ENCODE data around the gene TTC36.
A peak's percentile ranks its signal among the peaks of the same experiment; 100 is the strongest.
"Not testable (repeated sequence)": the region's sequence is repeated elsewhere in the genome, so short reads cannot be mapped to it uniquely, and the experiment has no call there.

Gene TTC36

DNA sequence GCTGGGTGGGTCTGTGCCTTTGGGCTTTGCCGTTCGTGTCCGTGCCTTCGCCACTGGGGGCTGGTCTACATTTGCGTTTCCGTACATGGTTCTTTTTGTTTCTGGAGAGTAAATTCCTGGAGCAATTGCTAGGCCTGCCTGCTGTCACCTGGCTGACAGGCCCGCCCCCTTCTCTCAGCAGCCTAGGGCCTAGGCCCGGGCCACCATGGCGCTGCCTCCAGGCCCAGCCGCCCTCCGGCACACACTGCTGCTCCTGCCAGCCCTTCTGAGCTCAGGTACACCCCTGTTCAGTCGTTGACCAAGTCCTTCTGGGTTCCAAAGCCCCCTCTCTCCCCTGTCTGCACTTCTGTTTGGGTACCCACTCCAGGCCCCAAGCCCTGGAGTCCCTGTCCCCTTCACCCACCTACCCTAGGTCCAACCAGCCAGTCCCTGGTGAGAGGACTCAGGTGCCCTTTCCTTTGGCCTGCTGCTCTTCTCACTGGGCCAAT lies 4.4 kb downstream of the TTC36 start:
- FAIRE-seq (no peak), DNase-seq (ENCODE audit: insufficient read length, low spot score) (no peak)

DNA sequence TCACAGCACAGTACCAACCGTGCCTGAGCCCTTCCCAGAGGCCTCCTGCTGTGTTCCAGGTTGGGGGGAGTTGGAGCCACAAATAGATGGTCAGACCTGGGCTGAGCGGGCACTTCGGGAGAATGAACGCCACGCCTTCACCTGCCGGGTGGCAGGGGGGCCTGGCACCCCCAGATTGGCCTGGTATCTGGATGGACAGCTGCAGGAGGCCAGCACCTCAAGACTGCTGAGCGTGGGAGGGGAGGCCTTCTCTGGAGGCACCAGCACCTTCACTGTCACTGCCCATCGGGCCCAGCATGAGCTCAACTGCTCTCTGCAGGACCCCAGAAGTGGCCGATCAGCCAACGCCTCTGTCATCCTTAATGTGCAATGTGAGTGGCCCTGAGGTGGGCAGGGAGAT lies 4.8 kb downstream of the TTC36 start:
- FAIRE-seq, result no peak
- no peak for DNase-seq (ENCODE audit: insufficient read length, low spot score)

DNA sequence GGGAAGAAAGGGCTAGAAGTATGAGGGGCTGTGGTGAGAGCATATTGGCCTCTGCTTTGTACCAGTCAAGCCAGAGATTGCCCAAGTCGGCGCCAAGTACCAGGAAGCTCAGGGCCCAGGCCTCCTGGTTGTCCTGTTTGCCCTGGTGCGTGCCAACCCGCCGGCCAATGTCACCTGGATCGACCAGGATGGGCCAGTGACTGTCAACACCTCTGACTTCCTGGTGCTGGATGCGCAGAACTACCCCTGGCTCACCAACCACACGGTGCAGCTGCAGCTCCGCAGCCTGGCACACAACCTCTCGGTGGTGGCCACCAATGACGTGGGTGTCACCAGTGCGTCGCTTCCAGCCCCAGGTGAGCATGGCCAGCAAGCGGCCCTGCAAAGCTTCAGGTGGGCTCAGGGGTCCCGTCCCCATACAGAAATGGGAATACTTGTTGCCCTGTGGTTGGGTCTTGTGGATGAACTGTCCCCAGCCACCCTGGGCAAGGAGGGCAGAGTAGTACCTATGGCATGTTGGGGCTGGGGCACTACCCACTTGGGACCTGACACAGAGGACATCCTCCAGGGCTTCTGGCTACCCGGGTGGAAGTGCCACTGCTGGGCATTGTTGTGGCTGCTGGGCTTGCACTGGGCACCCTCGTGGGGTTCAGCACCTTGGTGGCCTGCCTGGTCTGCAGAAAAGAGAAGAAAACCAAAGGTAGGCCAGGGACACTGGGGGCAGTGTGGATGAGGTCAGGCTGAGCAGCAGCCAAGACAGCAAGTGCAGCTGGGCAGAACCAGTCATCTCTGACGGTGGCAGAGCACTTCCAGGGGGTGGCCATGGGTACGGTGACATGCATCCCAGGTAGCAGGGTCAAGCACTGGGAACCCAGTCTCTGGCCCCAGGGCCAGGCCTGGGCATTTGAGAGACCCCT lies 5.8 kb downstream of the TTC36 start:
- DNase-seq (ENCODE audit: insufficient read length, low spot score) (no peak), FAIRE-seq (no peak)

DNA sequence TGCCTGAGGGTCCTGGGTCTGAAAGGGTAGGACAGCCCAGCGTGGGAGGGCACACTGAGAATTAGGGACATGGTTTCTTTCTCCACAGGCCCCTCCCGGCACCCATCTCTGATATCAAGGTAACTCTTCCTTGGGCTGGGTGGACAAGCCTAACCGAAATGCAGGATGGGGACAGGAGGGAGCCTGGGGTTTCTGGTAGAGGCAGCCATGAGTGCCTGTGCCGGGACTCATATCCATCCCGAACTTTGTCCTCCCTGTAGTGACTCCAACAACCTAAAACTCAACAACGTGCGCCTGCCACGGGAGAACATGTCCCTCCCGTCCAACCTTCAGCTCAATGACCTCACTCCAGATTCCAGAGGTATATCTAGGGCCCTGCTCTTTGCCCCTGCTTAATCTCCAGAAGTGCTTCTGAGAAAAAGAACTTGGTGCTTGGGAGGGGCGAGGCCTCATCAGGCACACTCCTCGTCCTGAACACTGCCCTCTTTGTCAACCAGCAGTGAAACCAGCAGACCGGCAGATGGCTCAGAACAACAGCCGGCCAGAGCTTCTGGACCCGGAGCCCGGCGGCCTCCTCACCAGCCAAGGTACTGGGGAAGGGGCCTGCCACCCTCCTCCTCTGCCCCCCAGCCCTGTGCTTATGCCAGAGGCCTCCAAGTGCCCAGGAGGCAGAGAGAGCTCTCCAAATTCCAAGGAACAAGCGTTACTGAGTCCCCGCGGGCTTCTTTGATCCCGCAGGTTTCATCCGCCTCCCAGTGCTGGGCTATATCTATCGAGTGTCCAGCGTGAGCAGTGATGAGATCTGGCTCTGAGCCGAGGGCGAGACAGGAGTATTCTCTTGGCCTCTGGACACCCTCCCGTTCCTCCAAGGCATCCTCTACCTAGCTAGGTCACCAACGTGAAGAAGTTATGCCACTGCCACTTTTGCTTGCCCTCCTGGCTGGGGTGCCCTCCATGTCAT lies 6.8 kb downstream of the TTC36 start:
- DNase-seq (ENCODE audit: insufficient read length, low spot score) (no peak), FAIRE-seq (no peak)

DNA sequence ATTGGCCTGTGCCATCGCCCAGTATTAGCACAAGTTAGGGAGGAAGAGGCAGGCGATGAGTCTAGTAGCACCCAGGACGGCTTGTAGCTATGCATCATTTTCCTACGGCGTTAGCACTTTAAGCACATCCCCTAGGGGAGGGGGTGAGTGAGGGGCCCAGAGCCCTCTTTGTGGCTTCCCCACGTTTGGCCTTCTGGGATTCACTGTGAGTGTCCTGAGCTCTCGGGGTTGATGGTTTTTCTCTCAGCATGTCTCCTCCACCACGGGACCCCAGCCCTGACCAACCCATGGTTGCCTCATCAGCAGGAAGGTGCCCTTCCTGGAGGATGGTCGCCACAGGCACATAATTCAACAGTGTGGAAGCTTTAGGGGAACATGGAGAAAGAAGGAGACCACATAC lies 8.0 kb downstream of the TTC36 start:
- no peak for FAIRE-seq
- no peak for DNase-seq (ENCODE audit: insufficient read length, low spot score)

DNA sequence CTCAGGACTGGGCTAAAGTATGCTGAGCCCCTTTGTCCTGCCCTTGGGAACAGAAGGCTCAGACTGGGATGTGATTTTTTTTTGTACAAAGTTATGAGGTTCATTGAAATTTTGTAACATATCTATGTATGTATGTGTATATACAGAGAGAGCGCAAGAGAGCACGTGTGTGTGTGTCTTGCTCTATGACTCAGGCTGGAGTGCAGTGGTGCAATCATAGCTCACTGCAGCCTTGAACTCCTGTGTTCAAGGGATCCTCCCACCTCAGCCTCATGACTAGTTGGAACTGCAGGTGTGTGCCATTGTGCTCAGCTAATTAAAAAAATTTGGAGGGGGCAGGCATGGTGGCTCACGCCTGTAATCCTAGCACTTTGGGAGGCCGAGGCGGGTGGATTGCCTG lies 9.5 kb downstream of the TTC36 start:
- no peak for DNase-seq (ENCODE audit: insufficient read length, low spot score)
- no peak for FAIRE-seq

DNA sequence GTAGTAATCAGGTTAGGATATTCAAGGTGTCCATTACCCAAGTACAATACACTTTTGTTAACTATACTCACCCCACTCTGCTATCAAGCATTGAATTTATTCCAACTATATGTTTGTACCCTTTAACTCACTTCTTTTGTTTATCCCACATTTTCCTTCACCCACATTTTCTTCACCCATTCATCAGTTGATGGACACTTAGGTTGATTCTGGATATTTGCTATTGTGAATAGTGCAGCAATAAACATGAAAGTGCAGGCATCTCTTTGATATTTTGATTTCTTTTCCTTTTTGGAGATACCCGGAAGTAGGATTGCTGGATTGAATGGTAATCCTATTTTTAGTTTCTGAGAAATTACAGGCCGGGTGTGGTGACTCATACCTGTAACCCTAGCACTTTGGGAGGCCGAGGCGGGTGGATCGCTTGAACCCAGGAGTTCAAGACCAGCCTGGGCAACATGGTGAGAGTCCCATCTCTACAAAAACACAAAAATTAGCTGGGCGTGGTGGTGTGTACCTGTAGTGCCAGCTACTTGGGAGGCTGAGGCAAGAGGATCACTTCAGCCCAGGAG lies 10.2 kb downstream of the TTC36 start:
- no peak for FAIRE-seq
- DNase-seq (ENCODE audit: insufficient read length, low spot score), result no peak

DNA sequence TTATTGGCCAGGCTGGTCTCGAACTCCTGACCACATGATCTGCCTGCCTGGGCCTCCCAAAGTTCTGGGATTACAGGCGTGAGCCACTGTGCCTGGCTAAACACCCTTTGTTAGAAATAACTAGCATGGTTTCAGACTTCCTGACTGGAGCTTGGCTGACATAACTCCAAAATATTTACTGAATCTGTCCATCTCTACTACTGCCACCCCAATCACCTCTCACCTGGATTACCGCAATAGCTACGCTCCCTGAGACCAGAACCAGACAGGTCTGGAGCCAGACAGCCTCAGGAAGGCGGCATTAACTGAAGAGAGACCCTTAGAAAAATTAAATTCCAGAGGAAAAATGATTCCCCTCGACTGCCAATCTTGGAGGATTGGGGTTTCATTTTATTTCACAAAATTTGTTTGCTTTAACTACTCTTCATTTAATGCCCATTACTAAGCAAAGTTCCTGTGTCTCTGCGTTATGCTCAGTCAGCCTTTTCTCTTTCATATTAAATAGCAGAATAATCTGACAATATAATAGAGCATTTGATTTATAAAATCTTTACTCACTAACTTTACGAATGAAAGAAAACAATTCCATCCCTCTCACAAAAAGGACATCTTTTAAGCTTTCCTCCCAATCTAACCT lies 16.9 kb downstream of the TTC36 start:
- FAIRE-seq (no peak), DNase-seq (ENCODE audit: insufficient read length, low spot score) (no peak)

DNA sequence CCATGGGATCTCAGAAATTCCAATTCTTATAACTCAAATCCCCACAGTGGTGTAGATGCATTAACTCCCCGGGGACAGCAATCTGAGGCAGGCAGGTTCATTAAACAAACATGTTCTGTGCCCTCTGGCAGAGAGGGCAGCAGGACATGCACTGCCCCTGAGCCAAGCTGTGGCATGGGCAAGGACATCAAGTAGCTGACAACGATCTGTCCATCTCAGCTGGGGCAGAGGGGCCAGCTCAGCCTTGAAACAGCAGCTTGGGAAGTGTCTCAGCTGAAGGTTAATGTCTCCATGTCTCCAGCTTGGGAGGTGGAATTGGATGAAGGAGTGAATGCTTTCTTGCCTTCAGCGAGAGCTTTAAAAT lies 17.4 kb downstream of the TTC36 start:
- DNase-seq (ENCODE audit: insufficient read length, low spot score), result no peak
- no peak for FAIRE-seq

DNA sequence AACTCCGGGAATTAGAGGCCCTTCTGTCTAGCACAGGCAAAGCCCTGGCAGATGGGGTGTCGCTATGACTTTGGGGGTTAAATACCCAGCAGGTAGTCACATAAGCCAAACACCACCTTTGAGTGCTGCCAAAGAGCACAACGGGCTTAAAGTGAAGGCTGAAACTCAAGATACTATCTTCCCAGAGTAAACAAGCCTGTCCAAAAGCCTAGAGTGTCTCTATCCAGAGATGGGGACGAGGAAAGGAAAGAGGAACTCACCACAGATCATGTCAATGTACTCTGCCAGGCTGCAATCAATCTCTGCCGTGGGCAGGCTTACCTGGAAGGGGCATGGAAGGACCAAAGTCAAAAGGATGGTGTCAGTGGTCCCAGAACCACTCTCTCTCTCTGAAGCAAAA lies 18.3 kb downstream of the TTC36 start:
- FAIRE-seq (no peak), DNase-seq (ENCODE audit: insufficient read length, low spot score) (no peak)

DNA sequence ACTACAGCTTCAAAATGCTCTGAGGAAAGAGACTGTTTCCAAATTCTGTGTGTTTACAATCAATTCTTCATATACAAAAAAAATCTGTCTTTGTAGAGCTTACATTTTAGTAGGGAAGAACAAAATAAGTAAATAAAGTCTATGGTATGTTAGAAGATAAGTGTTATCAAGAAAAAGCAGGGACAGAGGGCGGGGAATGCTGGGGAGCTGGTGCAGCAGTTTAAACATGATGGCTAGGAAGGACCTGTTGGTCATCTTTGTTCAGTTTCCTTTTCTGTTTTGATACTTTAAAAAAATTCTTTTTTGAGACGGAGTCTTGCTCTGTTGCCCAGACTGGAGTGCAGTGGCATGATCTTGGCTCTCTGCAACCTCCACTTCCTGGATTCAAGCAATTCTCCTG lies 19.9 kb downstream of the TTC36 start:
- FAIRE-seq, result no peak
- no peak for DNase-seq (ENCODE audit: insufficient read length, low spot score)

DNA sequence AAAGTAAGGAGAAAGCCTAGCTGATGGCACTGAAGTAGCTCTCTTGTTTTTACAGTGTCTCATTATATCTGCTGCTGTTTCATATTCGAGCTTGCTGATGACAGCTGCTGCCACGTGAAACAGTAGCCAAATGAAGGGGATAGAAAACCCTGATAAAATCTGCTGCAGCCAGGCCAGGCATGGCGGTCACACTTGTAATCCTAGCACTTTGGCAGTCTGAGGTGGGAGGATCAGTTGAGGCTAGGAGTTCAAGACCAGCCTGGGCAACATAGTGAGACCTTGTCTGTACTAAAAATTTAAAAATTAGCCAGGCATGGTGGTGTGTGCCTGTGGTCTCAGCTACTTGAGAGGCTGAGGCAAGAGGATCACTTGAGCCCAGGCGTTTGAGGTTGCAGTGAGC lies 25.1 kb downstream of the TTC36 start:
- FAIRE-seq (peak; percentile 20), DNase-seq (ENCODE audit: insufficient read length, low spot score) (no peak)

DNA sequence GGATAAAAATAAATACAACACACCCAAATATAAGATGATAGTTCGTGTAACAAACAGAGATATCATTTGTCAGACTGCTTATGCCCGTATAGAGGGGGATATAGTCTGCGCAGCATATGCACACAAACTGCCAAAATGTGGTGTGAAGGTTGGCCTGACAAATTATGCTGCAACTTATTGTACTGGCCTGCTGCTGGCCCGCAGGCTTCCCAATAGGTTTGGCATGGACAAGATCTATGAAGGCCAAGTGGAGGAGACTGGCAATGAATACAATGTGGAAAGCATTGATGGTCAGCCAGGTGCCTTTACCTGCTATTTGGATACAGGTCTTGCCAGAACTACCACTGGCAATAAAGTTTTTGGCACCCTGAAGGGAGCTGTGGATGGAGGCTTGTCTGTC lies 33.5 kb downstream of the TTC36 start:
- no peak for DNase-seq (ENCODE audit: insufficient read length, low spot score)
- no peak for FAIRE-seq

DNA sequence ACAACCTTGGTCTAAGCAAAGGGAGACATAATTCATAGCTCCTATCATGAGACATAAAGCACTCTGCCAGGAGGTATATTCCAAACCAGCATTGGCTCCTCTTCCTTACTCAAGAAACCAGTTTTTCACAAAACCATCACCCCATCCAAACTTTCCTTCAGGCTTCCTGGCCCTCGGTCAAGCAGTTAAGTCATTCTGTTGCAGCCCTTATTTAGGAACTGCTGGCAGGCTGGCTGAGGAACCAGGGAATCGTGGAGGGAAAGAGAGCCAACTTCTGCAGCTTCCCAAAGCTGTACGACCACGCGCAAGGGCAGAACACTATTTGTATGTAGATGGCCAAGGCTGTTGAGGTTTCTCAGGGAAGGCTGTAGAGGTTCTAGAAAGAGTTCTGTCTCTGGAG lies 37.8 kb downstream of the TTC36 start:
- FAIRE-seq (no peak), DNase-seq (ENCODE audit: insufficient read length, low spot score) (no peak)

DNA sequence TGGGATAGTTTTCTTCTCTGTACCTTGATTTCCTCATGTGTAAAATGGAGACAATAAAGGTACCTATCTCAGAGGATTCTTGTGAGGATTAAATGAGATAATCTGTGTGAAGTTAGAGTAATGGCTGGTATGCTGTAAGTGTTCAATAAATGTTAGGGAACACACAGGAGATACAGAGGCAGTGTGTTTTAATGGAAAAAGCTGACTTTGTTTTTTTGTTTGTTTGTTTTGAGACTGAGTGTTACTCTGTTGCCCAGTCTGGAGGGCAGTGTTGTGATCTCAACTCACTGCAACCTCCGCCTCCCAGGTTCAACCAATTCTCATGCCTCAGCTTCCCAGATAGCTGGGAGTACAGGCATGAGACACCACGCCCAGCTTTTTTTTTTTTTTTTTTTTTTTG lies 42.4 kb downstream of the TTC36 start:
- DNase-seq (ENCODE audit: insufficient read length, low spot score), result no peak
- FAIRE-seq, result no peak

DNA sequence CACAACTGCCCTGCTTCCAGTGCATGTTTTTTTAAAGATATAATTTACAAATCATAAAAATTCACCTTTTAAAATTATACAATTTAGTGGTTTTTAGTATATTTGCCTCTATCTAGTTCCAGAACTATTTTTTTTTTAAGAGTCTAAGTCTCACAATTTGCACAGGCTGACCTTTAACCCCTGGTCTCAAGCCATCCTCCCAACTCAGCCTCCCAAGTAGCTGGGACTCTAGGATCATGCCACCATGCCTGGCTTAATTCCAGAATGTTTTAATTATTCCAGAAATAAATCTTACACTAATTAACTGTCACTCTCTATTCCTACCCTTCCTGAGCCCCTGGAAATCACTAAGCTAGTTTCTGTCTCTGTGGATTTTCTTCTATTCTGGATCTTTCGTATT lies 43.5 kb downstream of the TTC36 start:
- FAIRE-seq (no peak), DNase-seq (ENCODE audit: insufficient read length, low spot score) (no peak)

DNA sequence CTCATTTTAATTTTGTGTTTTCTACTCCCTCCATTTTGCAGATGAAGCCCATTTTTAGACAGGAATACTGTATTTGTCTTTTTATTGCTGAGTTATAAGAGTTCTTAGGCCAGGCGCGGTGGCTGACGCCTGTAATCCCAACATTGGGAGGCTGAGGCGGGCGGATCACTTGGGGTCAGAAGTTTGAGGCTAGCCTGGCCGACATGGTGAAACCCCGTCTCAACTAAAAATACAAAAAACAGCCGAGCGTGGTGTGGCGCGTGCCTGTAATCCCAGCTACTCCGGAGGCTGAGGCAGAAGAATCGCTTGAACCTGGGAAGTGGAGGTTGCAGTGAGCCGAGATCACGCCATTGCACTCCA lies 44.4 kb downstream of the TTC36 start:
- DNase-seq (ENCODE audit: insufficient read length, low spot score); FAIRE-seq: not testable (repeated sequence)

DNA sequence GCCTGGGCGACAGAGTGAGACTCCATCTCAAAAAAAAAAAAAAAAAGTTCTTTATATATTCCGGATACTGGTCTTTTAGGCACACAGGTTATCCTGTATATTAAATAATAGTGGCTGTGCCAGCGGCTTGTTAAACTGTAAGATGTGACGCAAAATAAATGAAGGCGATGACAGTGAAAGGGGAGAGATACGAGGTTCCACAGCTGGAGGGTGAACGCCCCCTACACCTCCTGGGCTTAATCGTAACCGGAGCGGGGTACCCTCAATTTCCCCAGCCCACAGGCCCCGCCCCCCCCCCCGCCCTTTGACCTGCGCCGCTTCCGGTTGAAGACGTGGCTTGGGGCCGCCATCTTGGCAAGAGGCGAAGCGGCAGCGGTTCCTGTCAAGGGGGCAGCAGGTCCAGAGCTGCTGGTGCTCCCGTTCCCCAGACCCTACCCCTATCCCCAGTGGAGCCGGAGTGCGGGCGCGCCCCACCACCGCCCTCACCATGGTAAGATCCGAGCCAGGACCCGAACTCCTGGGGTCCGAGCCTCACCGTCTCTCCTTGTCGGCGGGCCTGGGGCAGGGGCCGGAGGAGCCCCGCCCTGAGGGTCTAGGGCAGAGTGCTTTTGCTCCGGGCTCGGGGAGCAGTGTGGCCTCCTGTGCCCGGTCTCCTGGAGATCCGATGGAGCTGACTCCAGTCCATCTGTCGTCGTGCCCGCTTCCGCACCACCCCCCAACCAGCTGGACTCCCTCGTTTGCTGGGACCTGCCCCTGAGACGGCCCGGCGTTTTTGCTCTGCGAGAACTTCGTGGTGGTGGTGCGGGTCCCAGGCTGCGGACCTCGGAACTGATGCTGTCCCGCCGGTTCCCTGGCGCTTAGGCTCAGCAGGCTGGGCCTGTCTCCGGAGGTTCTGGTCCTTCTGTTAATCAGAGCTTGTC lies 45.0 kb downstream of the TTC36 start, which contains the start of gene ARCN1:
TSS of gene ARCN1 (plus strand) at position 349 of the 920 bp plus-strand sequence. CDS start at position 488, 139 bp downstream.
- no peak for FAIRE-seq

DNA sequence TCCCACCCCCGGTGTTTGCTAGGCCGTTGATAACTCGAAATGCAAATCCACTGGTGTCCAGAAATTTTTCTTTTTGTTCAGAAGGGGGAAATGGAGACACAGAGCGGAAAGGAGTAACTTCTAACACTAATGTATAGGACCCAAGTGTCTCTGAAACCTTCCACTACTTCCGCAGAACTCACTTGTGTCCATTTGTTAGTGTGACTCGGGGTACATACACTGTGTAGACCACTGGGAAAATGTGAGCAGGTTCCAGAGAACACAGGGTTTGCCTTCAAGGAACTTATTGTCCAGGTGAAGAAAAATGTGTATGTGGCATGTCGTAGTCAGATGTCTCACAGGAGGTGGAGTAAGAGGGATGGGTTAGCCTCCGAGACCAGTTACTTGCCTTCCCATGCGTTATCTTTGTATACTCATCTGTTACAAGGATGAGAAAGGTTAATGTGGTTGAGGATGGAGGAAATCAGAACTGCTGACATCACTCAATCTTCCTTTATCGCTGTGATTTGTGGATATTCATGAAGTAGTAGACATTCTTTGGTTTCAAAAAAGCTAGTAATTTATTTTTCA lies 45.8 kb downstream of the TTC36 start:
- no peak for DNase-seq (ENCODE audit: insufficient read length, low spot score)
- peak; percentile 65 for FAIRE-seq

More for the DNA sequence above, 45.0 kb downstream of the TTC36 start, which contains the start of gene ARCN1:
- peak; percentile 82 for DNase-seq (ENCODE audit: insufficient read length, low spot score)

Measured in HTR-8/SVneo (cell line).